H9 (cell line): Measurements from ENCODE around the gene HRAS. TPM values are rescaled to one million over a fixed set of nuclear protein-coding genes. Genes with fewer than 3 reads are reported as not detected.

Experiments
- DNase-seq: peaks from one replicate; pipeline ENCODE4 v3.0.0-alpha.2; 2017
- H2AFZ ChIP-seq: one replicate; pipeline ENCODE4 v1.6.1; 2013; ENCODE audit warnings: mild to moderate bottlenecking, low read length, control low read depth, moderate library complexity
- H2AK5ac ChIP-seq: 2 replicates; pipeline ENCODE4 v1.6.1; 2013; ENCODE audit warnings: low read length, control low read depth, mixed read lengths; ENCODE audit not compliant: insufficient read length
- H2BK120ac ChIP-seq: one replicate; pipeline ENCODE4 v1.6.1; 2013; ENCODE audit warnings: low read depth, mild to moderate bottlenecking, low read length, control low read depth, inconsistent platforms; ENCODE audit not compliant: poor library complexity, severe bottlenecking
- H2BK12ac ChIP-seq: 2 replicates; pipeline ENCODE4 v1.6.1; 2013; ENCODE audit warnings: low read length, control low read depth, mixed read lengths, low read depth; ENCODE audit not compliant: insufficient read length
- H2BK15ac ChIP-seq: 2 replicates; pipeline ENCODE4 v1.6.1; 2013; ENCODE audit warnings: low read depth, low read length, control low read depth
- H2BK20ac ChIP-seq: one replicate; pipeline ENCODE4 v1.6.1; 2013; ENCODE audit warnings: low read depth, mild to moderate bottlenecking, low read length, control low read depth, inconsistent platforms; ENCODE audit not compliant: poor library complexity, severe bottlenecking
- H2BK5ac ChIP-seq: 2 replicates; pipeline ENCODE4 v1.6.1; 2013; ENCODE audit warnings: low read length, control low read depth, mixed read lengths; ENCODE audit not compliant: insufficient read length
- H3K14ac ChIP-seq: 2 replicates; pipeline ENCODE4 v1.6.1; 2013; ENCODE audit warnings: low read length, control low read depth; ENCODE audit not compliant: insufficient read depth
- H3K18ac ChIP-seq: 2 replicates; pipeline ENCODE4 v1.6.1; 2013; ENCODE audit warnings: low read depth, mild to moderate bottlenecking, mixed read lengths, low read length, control low read depth; ENCODE audit not compliant: insufficient read length
- H3K23ac ChIP-seq: 2 replicates; pipeline ENCODE4 v1.6.1; 2013; ENCODE audit warnings: low read length, control low read depth, mixed read lengths, low read depth; ENCODE audit not compliant: insufficient read length
- H3K23me2 ChIP-seq: 2 replicates; pipeline ENCODE4 v1.6.1; 2013; ENCODE audit warnings: low read depth, mild to moderate bottlenecking, mixed read lengths, low read length, control low read depth; ENCODE audit not compliant: insufficient read length, poor library complexity, severe bottlenecking
- H3K27ac ChIP-seq: 2 replicates; pipeline ENCODE4 v1.5.1; 2013; ENCODE audit warnings: low read length, control low read depth, mixed read lengths, low read depth; ENCODE audit not compliant: insufficient read length
- H3K27me3 ChIP-seq: 2 replicates; pipeline ENCODE4 v1.6.1; 2013; ENCODE audit warnings: low read length, control low read depth, inconsistent platforms; ENCODE audit not compliant: insufficient read depth
- H3K4ac ChIP-seq: 2 replicates; pipeline ENCODE4 v1.6.1; 2013; ENCODE audit warnings: low read depth, mild to moderate bottlenecking, control low read depth, inconsistent platforms, low read length, moderate library complexity
- H3K4me1 ChIP-seq: 2 replicates; pipeline ENCODE4 v1.6.1; 2013; ENCODE audit warnings: low read length, control low read depth, inconsistent platforms; ENCODE audit not compliant: insufficient read depth
- H3K4me2 ChIP-seq: 2 replicates; pipeline ENCODE4 v1.6.1; 2013; ENCODE audit warnings: low read length, control low read depth, mixed read lengths; ENCODE audit not compliant: insufficient read length, insufficient read depth
- H3K56ac ChIP-seq: 2 replicates; pipeline ENCODE4 v1.6.1; 2013; ENCODE audit warnings: low read depth, mild to moderate bottlenecking, mixed read lengths, low read length, control low read depth; ENCODE audit not compliant: insufficient read length
- H3K79me1 ChIP-seq: 2 replicates; pipeline ENCODE4 v1.6.1; 2013; ENCODE audit warnings: low read depth, mild to moderate bottlenecking, moderate library complexity, low read length, control low read depth, inconsistent platforms; ENCODE audit not compliant: insufficient read depth, poor library complexity, severe bottlenecking
- H3K79me2 ChIP-seq: 2 replicates; pipeline ENCODE4 v1.6.1; 2013; ENCODE audit warnings: low read length, control low read depth, inconsistent platforms; ENCODE audit not compliant: insufficient read depth
- H3K9ac ChIP-seq: 2 replicates; pipeline ENCODE4 v1.6.1; 2013; ENCODE audit warnings: low read length, control low read depth, mixed read lengths; ENCODE audit not compliant: insufficient read length; ENCODE audit errors: extremely low read depth
- H3K9me3 ChIP-seq: one replicate; pipeline ENCODE4 v1.6.1; 2013; ENCODE audit warnings: low read depth, low read length, inconsistent platforms; ENCODE audit not compliant: control insufficient read depth
- H3T11ph ChIP-seq: one replicate; pipeline ENCODE4 v1.6.1; 2013; ENCODE audit warnings: mild to moderate bottlenecking, low read length, control low read depth, inconsistent platforms
- H4K20me1 ChIP-seq: one replicate; pipeline ENCODE4 v1.6.1; 2013; ENCODE audit not compliant: control insufficient read depth, insufficient read length, insufficient read depth
- H4K5ac ChIP-seq: 2 replicates; pipeline ENCODE4 v1.6.1; 2013; ENCODE audit warnings: low read depth, mild to moderate bottlenecking, mixed read lengths, low read length, control low read depth; ENCODE audit not compliant: insufficient read length
- H4K8ac ChIP-seq: replicated peaks from 2 replicates; pipeline ENCODE4 v1.6.1; 2013; ENCODE audit warnings: low read length, control low read depth, mixed read lengths, low read depth; ENCODE audit not compliant: insufficient read length
- H4K91ac ChIP-seq: 2 replicates; pipeline ENCODE4 v1.6.1; 2013; ENCODE audit warnings: low read depth, mild to moderate bottlenecking, moderate library complexity, mixed read lengths, low read length, control low read depth; ENCODE audit not compliant: insufficient read length
- H3K27ac Mint-ChIP-seq, 3 experiments: 2 replicates in 2 of 3; 3 replicates in 1 of 3; pipeline ENCODE4 v1.8.0; 2020 to 2021; ENCODE audit warnings: mixed read lengths in 3 of 3, mild to moderate bottlenecking in 1 of 3, moderate library complexity in 1 of 3
- H3K27me3 Mint-ChIP-seq: 2 replicates; pipeline ENCODE4 v1.8.0; 2021; ENCODE audit warnings: low read depth, mild to moderate bottlenecking, moderate library complexity, mixed read lengths
- H3K36me3 Mint-ChIP-seq, 3 experiments: 2 replicates in 2 of 3; 3 replicates in 1 of 3; pipeline ENCODE4 v1.8.0; 2020 to 2021; ENCODE audit warnings: low read depth in 3 of 3, mixed read lengths in 3 of 3; ENCODE audit not compliant: insufficient read depth in 1 of 3
- H3K4me1 Mint-ChIP-seq, 2 experiments: 2 replicates each; pipeline ENCODE4 v1.8.0; 2020; ENCODE audit warnings: mixed read lengths in 2 of 2
- H3K4me3 Mint-ChIP-seq, 2 experiments: 2 replicates in 1 of 2; 3 replicates in 1 of 2; pipeline ENCODE4 v1.8.0; 2020 to 2021; ENCODE audit warnings: mild to moderate bottlenecking in 2 of 2, mixed read lengths in 2 of 2, moderate library complexity in 1 of 2
- H3K9me3 Mint-ChIP-seq, 2 experiments: 2 replicates in 1 of 2; 3 replicates in 1 of 2; pipeline ENCODE4 v1.8.0; 2020; ENCODE audit warnings: mild to moderate bottlenecking in 2 of 2, mixed read lengths in 2 of 2, moderate library complexity in 1 of 2
- WGBS: extraction: QIAGEN DNeasy Blood & Tissue Kit; methylation state at CpG from one replicate; pipeline ENCODE4 v1.1.7; 2013; ENCODE audit warnings: missing lambda C conversion rate, low lambda C conversion rate, mixed read lengths; ENCODE audit not compliant: insufficient read length; ENCODE audit errors: extremely low coverage; 5-methylcytosine and 5-hydroxymethylcytosine counted together
- total RNA-seq: library from RNA; stranded (reverse); gene quantifications from 2 replicates; pipeline ENCODE4 v1.2.1, GENCODE V29; 2021
- TF ChIP-seq, protein P1 (sequence below): fragments of 200-600 bp; sonication (generic); conservative IDR thresholded peaks from 3 replicates; pipeline ENCODE4 v1.8.0; 2021; ENCODE audit warnings: antibody characterized with exemption, mild to moderate bottlenecking

HRAS gene
- total RNA-seq, 1 experiment from 2014 or later, result 61.8 TPM

GRCh38 chr11:529728-530411 is 5.5 kb downstream of the HRAS start:
- Mint-ChIP-seq H3K4me3 (peak overlapping the region in 1 of 2 experiments; percentile 35; a peak in 1 of 5 replicates), H3K36me3 (peaks cover 5 to 18% (median 10%) of the 10 kb centered on the region in 3 experiments; a peak in 5 of 7 replicates), H3K27ac (no peak overlapping the region; a peak in 1 of 7 replicates), H3K4me1 (no peaks in the 10 kb centered on the region), H3K27me3 (peaks cover 2% of the 10 kb centered on the region), H3K9me3 (no peaks in the 10 kb centered on the region)
- Histone ChIP-seq H3K18ac (no peak overlapping the region), H3K23ac (no peak overlapping the region), H2BK20ac (no peak overlapping the region), H3K4me2 (no peak overlapping the region), H3K4me1 (no peaks in the 10 kb centered on the region), H3K4ac (no peak overlapping the region), H2BK12ac (no peak overlapping the region), H2BK15ac (no peak overlapping the region; the same call in 1 of the 2 replicates), H3K79me1 (no peaks in the 10 kb centered on the region), H4K20me1 (no peaks in the 10 kb centered on the region), H2AK5ac (no peak overlapping the region), H3K56ac (no peak overlapping the region), H3K14ac (no peak overlapping the region), H3K27me3 (no peaks in the 10 kb centered on the region), H2BK120ac (no peak overlapping the region), H3K79me2 (no peaks in the 10 kb centered on the region), H4K5ac (no peak overlapping the region), H3K9me3 (no peaks in the 10 kb centered on the region), H2AFZ (no peak overlapping the region), H3K27ac (no peak overlapping the region), H3K23me2 (peaks cover 4% of the 10 kb centered on the region), H3K9ac (no peak overlapping the region), H3T11ph (no peak overlapping the region), H4K91ac (no peak overlapping the region), H4K8ac (no peak overlapping the region), H2BK5ac (no peak overlapping the region)
- DNase-seq, result no peak
- TF ChIP-seq, protein P1, sequence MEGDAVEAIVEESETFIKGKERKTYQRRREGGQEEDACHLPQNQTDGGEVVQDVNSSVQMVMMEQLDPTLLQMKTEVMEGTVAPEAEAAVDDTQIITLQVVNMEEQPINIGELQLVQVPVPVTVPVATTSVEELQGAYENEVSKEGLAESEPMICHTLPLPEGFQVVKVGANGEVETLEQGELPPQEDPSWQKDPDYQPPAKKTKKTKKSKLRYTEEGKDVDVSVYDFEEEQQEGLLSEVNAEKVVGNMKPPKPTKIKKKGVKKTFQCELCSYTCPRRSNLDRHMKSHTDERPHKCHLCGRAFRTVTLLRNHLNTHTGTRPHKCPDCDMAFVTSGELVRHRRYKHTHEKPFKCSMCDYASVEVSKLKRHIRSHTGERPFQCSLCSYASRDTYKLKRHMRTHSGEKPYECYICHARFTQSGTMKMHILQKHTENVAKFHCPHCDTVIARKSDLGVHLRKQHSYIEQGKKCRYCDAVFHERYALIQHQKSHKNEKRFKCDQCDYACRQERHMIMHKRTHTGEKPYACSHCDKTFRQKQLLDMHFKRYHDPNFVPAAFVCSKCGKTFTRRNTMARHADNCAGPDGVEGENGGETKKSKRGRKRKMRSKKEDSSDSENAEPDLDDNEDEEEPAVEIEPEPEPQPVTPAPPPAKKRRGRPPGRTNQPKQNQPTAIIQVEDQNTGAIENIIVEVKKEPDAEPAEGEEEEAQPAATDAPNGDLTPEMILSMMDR, result no peak
- WGBS, result no CpG with 5 or more reads among the region's 18 CpGs
